K562 (cell line): ENCODE results near the gene CAPN8. TPM values are rescaled to one million over a fixed set of nuclear protein-coding genes. Genes with fewer than 3 reads are reported as not detected.

ENCODE experiments used
- ATF3 ChIP-seq, 2 experiments: fragments of 450-650 bp in 1 of 2; sonication (generic) in 1 of 2; formaldehyde crosslinking in 1 of 2; IDR thresholded peaks in 1 of 2; conservative IDR thresholded peaks in 1 of 2; 2 replicates each; pipeline versions ENCODE4 v1.6.1 to v1.8.1; 2016 to 2023; ENCODE audit warnings: mild to moderate bottlenecking in 2 of 2, moderate library complexity in 2 of 2, inconsistent platforms in 1 of 2, missing genetic modification reagents in 1 of 2
- BHLHE40 ChIP-seq: IDR thresholded peaks from 2 replicates; pipeline ENCODE4 v1.6.1; 2011; ENCODE audit warnings: low read length, improper control_type of control experiment
- ELK3 ChIP-seq: fragments of 450-650 bp; formaldehyde crosslinking; IDR thresholded peaks from 2 replicates; pipeline ENCODE4 v1.4.0; 2020; ENCODE audit warnings: mild to moderate bottlenecking
- FOXA3 ChIP-seq, 2 experiments: fragments of 450-650 bp in 1 of 2; sonication (generic) in 1 of 2; formaldehyde crosslinking; IDR thresholded peaks in 1 of 2; conservative IDR thresholded peaks in 1 of 2; 2 replicates each; pipeline versions ENCODE4 v1.4.0 to v1.8.0; 2020 to 2022; ENCODE audit warnings: mild to moderate bottlenecking in 2 of 2, missing genetic modification reagents in 1 of 2
- MCM3 ChIP-seq: fragments of 450-650 bp; IDR thresholded peaks from 2 replicates; pipeline ENCODE4 v1.6.1; 2016
- MXI1 ChIP-seq: IDR thresholded peaks from 2 replicates; pipeline ENCODE4 v1.6.1; 2011; ENCODE audit warnings: low read depth, mild to moderate bottlenecking, improper control_type of control experiment, low read length
- NBN ChIP-seq: fragments of 450-650 bp; IDR thresholded peaks from 2 replicates; pipeline ENCODE4 v1.6.1; 2016; ENCODE audit warnings: low read depth, mild to moderate bottlenecking
- NFYB ChIP-seq: IDR thresholded peaks from 2 replicates; pipeline ENCODE4 v1.6.1; 2011; ENCODE audit warnings: mild to moderate bottlenecking, moderate library complexity; ENCODE audit not compliant: insufficient read length; ENCODE audit errors: extremely low read depth
- OTX1 ChIP-seq: fragments of 450-650 bp; formaldehyde crosslinking; IDR thresholded peaks from 2 replicates; pipeline ENCODE4 v1.4.0; 2022; ENCODE audit warnings: mild to moderate bottlenecking
- RREB1 ChIP-seq: fragments of 250-450 bp; sonication (Bioruptor Pico); IDR thresholded peaks from 2 replicates; pipeline ENCODE4 v1.4.0; 2020
- U2AF2 ChIP-seq: fragments of 200-400 bp; formaldehyde crosslinking; optimal IDR thresholded peaks from 2 replicates; pipeline ENCODE3; 2017; ENCODE audit warnings: low read depth, mild to moderate bottlenecking, low read length
- UBTF ChIP-seq, 2 experiments: IDR thresholded peaks; 2 replicates each; pipeline ENCODE4 v1.6.1; 2012; ENCODE audit warnings: improper control_type of control experiment in 2 of 2, low read depth in 2 of 2, low read length in 2 of 2, borderline replicate concordance in 1 of 2
- ZNF263 ChIP-seq: sonication (generic); formaldehyde crosslinking; IDR thresholded peaks from 2 replicates; pipeline ENCODE4 v1.8.0; 2022; ENCODE audit warnings: mild to moderate bottlenecking, missing genetic modification reagents, borderline replicate concordance
- ZNF444 ChIP-seq: fragments of 250-450 bp; sonication (Bioruptor Pico); IDR thresholded peaks from 2 replicates; pipeline ENCODE4 v1.4.0; 2020; ENCODE audit warnings: mild to moderate bottlenecking, moderate library complexity
- ZNF583 ChIP-seq: fragments of 250-450 bp; sonication (Bioruptor Pico); IDR thresholded peaks from 2 replicates; pipeline ENCODE4 v1.4.0; 2020
- ZSCAN32 ChIP-seq: fragments of 450-650 bp; formaldehyde crosslinking; IDR thresholded peaks from 2 replicates; pipeline ENCODE4 v1.4.0; 2020; ENCODE audit warnings: mild to moderate bottlenecking, moderate library complexity
- polyA plus RNA-seq, 8 experiments: library from polyadenylated mRNA; depleted of rRNA in 4 of 8; stranded (reverse) in 5 of 8; unstranded in 3 of 8; fragments of >200 nt; fragmentation: Nextera tagmentation in 2 of 8; fragmentation: Illumina TruSeq in 1 of 8; extraction: Ambion mirVana in 2 of 8; extraction: Trizol in 1 of 8; gene quantifications; 2 replicates each; pipeline versions ENCODE4 v1.2.1 to v1.2.3, GENCODE V29; 2011 to 2014; ENCODE audit warnings: inconsistent platforms in 1 of 8, missing spikeins in 1 of 8
- total RNA-seq, 7 experiments: library from RNA; depleted of rRNA in 6 of 7; stranded (reverse); fragments of >200 nt in 6 of 7; fragmentation: Illumina TruSeq in 2 of 7; extraction: Trizol in 2 of 7; gene quantifications; 2 replicates each; pipeline versions ENCODE4 v1.2.1 to v1.2.3, GENCODE V29; 2011 to 2021; ENCODE audit warnings: low replicate concordance in 1 of 7

Gene CAPN8
- total and polyA plus RNA-seq, 9 of the 15 experiments (the other 6 are each of a cell fraction or from before 2014, with no cell fraction given): 0.06 TPM; not detected in 8

- TF ChIP-seq RREB1 (CRISPR knock-in tag) (no peak; the same call in none of the 2 replicates), ELK3 (CRISPR knock-in tag) (peak; percentile 20; the same call in 1 of the 2 replicates), MXI1 (no peak), ZNF263 (CRISPR knock-in tag) (peak; percentile 36; the same call in 1 of the 2 replicates), NFYB (no peak), ZSCAN32 (CRISPR knock-in tag) (no peak), U2AF2 (no peak), FOXA3 (CRISPR knock-in tag; conservative IDR thresholded peaks at IDR 0.05 in 1 of 2, IDR thresholded peaks at IDR 0.05 in 1 of 2) (0 out of 4 replicates have a peak, but pooled peaks of 1 of the 2 experiments have one; percentile 15), NBN (no peak), ZNF583 (peak; percentile 27; the same call in 1 of the 2 replicates), ZNF444 (no peak), OTX1 (CRISPR knock-in tag) (no peak), MCM3 (no peak), UBTF (IDR thresholded peaks at IDR 0.05; ENCODE audit: borderline replicate concordance in 1 of 2, low read depth in 2 of 2, low read length in 2 of 2) (peak; percentile 99 to 100), BHLHE40 (peak; percentile 26; the same call in 1 of the 2 replicates), ATF3 (IDR thresholded peaks at IDR 0.05) (no peak), ATF3 (CRISPR knock-in tag; conservative IDR thresholded peaks at IDR 0.05) (no peak)
These were observed 46.8 kb upstream of the CAPN8 start, which contains the start of gene CAPN2 (continued) for GRCh38 chr1:223712194-223712849.
